ENCODE measurements around the gene C11orf65.
A peak's percentile ranks its signal among the peaks of the same experiment; 100 is the strongest.
"Not testable (repeated sequence)": the region's sequence is repeated elsewhere in the genome, so short reads cannot be mapped to it uniquely, and the experiment has no call there.

C11orf65 gene

DNA sequence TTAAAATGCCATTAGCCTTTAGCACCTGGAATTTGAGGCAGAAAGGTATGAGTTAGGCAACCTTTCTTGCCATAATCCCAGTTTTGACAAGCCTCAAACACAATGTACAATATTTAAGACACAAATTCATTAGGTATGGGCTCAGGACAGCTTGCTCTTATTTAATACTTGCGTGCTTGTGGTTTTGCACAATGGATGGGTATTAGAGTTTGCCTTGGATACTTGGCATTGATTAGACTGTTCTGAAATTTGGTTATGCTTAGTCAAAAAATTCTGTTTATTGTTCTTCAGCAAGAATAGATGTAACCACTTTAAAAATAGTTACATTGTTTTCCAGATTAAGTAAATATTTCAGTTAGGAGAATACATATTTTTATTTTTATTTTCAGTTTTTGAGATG is 5.4 kb upstream of the C11orf65 start:
- DNase-seq (ENCODE audit: low spot score), result no peak

DNA sequence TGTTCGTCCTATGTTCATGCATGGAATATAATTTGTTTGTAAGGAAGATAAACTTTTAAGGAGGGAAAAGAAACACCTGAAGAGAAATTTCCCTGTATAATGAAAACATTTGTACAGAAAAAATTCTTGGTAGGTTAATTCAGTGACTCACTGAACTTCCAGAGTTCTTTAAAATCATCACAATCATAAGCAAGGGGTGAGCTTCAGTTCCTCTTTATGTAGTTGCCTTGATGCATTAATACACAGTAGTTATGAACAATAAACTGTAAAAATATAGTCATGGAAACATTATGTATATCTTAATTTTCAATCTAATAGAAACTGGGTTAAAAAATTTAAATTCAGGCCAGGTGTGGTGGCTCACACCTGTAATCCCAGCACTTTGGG is 1.1 kb upstream of the C11orf65 start:
- no peak for DNase-seq (ENCODE audit: low spot score)

DNA sequence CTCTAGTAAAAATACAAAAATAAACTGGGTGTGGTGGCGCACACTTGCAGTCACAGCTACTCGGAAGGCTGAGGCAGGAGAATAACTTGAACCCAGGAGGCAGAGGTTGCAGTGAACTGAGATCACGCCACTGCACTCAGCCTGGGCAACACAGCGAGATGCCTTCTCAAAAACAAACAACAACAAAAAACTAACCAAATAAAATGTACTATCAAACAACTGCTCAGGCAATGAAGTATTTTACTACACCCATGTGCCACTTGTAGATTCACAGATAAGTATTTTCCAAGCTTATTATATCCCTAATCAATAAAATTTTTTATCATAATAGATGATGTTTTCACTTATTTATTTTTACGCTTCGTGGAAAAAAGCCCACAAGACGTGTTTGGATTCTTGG is 924 bp downstream of the C11orf65 start:
- no peak for DNase-seq (ENCODE audit: low spot score)

DNA sequence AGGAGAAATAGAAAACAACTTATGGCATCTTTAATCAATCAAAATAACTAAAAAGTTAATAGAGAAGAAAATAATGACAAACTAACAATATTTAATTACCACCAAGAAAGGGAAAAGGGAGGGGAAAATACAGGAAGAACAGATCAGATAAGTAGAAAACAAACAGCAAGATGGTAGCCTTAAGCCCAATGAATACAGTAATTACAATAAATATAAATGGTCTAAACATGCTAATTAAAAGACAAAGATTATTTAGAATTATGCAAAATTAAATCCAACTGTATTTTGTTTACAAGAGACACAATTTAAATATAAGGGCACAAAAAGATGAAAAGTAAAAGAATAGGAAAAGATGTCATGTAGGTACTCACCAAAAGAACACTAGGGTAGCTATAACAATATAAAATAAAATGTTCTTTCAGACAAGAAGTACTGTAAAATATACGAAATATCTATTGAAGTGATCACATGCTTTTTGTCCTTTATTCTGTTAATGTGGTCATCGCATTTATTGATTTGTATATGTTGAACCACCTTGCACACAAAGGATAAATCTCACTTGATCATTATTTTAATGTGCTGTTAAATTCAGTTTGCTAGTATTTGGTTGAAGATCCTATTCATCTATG is 14.0 kb downstream of the C11orf65 start:
- no peak for DNase-seq (ENCODE audit: low spot score)

DNA sequence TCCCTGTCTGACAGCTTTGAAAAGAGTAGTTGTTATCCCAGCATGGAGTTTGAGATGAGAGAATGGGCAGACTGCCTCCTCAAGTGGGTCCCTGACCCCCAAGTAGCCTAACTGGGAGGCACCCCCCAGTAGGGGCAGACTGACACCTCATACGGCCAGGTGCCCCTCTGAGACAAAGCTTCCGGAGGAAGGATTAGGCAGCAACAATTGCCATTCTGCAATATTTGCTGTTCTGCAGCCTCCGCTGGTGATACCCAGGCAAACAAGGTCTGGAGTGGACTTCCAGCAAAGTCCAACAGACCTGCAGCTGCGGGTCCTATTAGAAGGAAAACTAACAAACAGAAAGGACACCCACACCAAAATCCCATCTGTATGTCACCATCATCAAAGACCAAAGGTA is 25.9 kb downstream of the C11orf65 start:
- not testable (repeated sequence) for DNase-seq (ENCODE audit: low spot score)

DNA sequence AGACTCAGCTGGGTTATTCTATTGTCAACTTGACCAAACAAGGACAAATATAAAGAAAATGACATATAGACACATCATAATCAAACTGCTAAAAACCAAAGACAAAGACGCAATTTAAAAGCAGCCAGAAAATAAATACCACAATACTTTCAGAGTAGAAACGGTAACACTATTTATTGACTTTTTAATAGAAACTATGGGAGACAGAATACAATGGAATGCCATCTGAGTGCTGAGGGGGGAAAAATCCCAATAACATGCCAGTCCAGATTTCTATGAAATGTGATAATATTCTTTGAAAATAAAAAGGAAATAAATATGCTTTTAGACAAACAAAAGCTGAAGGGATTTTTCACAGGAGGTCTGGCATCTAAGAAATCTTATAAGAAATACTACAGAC is 30.7 kb downstream of the C11orf65 start:
- DNase-seq (ENCODE audit: low spot score), result no peak

DNA sequence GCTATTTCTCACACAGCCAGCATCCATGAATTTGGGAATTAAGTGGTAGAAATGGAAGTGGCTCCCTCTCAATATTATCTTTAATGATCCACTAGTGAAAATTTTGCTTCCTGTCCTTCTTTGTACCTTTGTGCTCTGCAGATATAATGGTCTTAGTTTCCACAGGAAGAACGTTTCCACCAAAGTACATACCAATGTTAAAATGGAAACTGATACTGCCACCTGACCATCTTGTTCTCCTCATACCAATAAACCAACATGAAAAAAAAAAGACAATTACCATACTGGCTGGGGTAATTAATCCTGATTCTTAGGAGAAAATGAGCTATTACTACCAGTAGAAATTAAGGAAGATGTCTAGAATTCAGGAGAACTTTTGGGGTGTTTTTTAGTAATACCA is 32.3 kb downstream of the C11orf65 start:
- DNase-seq (ENCODE audit: low spot score), result no peak

DNA sequence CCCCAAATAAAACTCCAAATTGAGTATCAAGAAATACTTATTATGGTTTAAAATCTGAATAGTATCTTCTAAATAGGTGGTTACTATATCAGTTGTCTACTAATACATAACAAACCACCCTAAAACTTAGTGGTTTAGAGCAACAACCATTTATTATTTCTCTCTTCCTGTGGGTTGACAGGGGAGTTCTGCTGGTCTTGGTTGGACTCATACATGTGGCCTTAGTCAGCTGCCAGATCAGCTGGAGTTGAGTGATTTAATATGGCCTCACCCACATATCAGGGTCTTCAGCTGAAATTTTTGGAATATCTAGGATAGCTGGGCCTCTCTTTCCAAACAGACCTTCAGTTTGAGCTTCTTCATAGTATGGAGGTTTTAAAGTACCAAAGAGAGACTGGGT is 34.5 kb downstream of the C11orf65 start:
- DNase-seq (ENCODE audit: low spot score), result no peak

DNA sequence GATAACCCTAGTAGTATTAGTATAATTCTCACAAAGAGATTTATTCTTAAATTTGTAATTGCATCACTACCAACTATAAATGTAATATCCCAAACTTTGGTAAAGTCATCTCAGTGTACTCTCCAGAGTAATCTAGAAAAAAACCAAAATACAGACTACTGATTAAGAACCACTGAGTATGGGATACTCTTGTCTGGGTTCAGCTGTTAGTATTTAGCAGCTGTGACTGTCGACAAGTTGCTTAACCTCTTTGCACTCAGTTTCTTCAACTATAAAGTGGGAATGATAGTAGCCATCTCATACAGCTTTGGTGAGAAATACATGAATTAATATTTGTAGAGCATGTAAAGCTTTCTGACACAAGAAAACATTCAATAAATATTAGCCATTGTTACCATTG is 35.3 kb downstream of the C11orf65 start:
- no peak for DNase-seq (ENCODE audit: low spot score)

DNA sequence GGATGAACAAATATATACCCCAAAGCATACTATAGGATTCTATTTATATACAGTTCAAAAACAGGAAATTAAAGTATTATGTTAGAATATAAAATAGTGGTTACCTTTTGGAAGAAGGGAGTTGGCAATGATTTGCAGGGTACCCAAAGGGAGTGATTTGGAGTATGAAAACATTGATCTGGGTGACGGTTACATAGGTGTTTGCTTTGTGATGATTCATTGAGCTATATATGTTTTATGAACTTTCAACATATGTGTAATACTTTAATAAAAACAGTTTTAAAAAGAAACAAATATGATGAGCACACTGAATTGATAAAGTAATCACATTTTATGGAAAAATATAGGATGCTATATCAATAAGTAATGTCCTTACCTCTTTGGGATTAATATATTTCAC is 36.0 kb downstream of the C11orf65 start:
- no peak for DNase-seq (ENCODE audit: low spot score)

DNA sequence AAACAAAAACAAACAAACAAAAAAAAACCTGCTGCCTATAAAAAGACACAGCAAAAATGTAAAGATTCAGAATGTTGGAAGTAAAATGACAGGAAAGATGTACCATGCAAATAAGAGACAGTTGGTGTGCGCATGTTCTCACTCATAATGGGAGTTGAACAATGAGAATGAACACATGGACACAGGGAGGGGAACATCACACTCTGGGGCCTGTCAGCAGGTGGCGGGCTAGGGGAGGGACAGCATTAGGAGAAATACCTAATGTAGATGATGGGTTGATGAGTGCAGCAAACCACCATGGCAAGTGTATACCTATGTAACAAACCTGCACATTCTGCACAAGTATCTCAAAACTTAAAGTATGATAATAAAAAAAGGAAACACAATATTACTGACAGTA is 49.8 kb downstream of the C11orf65 start:
- not testable (repeated sequence) for DNase-seq (ENCODE audit: low spot score)

DNA sequence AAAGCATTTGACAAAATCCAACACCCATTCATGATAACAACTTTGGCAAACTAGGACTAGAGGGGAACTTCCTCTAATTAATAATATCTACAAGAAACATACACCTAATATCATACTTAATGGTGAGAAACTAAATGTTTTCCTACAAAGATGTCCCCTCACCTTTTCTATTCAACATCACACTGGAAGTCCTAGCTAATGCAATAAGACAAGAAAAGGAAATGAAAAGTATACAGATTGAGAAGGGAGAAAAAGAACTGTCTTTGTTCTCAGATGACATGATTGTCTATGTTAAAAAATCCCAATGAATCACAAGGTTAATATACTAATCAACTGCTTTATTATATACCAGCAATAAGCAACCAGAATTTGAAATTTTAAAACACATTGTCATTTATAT is 52.4 kb downstream of the C11orf65 start:
- DNase-seq (ENCODE audit: low spot score), result no peak

DNA sequence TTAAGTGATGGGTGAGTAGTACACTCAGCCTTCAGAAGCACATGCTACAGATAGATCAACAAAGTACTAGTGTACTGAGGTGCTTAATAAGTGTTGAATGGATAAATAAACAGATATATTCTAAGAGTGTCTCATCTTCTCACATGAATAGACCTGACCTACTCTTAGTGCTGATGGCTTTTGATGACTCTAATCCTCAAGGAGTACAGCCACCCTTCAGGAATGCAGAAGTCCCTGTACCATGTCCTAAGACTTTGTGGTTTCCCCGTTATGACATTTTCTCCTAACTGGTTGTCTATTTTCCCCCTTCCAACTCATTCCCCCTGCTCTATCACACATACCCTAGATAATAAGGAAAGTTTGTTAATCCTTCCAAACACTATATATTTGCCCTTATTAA is 61.6 kb downstream of the C11orf65 start:
- DNase-seq (ENCODE audit: low spot score), result no peak

DNA sequence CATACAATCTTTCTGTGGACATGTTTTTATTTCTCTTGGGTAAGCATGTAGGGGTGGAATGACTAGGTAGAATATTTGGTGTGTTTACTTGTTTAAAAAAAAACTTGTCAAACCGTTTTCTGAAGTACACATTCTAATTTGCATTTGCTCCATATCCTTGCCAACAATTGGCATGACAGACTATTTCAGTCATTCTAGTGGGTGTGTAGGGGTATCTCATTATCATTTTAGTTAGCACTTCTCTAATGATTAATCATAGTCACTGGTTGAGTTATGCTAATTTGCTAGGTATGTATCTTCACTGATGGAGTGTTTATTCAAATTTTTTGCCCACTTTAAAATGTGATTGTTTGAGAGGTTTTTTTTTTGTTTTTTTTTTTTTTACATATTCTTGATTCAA is 64.3 kb downstream of the C11orf65 start:
- DNase-seq (ENCODE audit: low spot score), result no peak

DNA sequence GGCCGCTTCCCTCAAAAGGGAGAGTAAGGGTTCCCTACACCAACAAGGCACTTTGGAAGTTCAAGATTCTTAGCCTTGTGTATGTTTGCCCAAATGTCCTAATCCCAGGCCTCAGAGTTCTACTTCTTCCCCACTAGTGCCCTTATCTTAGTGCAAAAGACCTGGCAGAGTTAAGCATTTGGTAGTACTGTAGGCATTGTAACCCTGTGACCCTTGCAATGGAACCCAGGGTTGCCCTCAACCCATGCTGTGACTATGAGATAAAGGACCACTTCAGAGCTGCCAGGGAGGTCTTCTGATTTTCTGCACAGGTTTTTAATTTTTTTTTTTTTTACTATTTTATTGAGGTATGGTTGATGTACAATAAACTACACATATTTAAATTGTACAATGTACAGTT is 65.1 kb downstream of the C11orf65 start:
- no peak for DNase-seq (ENCODE audit: low spot score)

DNA sequence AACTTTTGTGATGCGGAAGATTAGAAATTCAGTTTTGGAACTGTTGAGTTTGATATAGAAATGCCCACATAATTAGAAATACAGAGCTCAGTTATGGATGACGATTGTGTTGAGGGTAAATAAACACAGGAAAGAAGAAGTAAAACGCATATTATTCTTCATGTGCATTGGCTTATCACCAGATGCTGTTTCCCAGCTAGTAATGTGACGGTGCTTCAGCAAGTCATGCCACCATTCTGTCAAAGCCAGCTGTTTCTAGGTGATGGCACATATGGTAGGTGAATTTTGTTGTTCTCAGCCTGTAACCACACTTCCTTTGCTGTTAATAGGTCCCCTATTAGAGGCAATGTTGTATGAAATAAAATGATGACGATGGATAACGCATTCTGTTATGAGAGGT is 68.9 kb downstream of the C11orf65 start:
- DNase-seq (ENCODE audit: low spot score), result no peak

DNA sequence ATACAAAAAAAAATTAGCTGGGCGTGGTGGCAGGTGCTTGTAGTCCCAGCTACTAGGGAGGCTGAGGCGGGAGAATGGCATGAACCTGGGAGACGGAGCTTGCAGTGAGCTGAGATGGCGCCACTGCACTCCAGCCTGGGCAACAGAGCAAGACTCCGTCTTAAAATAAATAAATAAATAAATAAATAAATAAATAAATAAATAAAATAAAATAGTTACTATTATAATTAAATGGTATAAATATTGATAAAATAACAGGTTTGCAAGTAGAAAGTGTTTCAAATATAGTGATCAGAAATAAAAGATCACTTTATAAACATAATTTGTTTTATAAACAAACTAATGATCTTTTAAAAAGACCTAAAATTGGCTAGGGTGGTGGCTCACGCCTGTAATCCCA is 70.7 kb downstream of the C11orf65 start:
- not testable (repeated sequence) for DNase-seq (ENCODE audit: low spot score)

DNA sequence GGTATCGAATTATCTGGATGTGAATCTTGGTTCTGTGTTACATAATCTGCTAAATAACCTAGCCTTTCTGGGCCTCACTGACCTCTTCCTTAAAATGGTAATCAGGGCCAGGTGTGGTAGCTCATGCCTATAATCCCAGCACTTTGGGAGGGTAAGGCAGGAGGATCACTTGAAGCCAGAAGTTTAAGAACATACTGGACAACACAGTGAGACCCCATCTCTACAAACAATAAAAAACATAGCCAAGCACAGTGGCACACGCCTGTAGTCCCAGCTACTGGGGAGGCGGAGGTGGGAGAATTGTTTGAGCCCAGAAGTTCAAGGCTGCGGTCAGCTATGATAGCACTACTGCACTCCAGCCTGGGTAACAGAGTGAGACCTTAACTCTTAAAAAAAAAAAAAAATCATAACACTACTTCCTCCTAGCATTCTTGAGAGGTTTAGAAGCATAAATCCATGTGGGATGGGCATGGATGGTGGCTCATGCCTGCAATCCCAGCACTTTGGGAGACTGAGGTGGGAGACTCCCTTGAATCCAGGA is 72.5 kb downstream of the C11orf65 start:
- no peak for DNase-seq (ENCODE audit: low spot score)

DNA sequence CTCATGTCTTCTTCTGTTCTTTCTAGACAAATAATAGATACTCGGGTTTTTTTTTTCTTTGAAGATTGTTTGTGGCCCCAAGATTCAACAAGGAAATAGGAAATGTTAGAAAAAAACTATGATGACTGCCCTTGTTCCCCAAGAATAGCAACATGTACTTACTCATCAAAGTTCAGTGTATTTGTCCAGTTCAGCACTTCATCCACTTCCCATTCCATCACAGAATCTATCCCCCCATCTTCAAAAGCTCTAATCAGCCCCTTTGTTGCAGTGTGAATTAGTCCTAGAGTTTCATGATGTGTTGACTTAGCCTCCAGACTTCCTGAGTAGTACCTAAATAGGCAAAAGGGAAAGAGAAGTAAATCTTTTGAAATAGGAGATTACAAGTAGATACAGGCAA is 74.3 kb downstream of the C11orf65 start:
- DNase-seq (ENCODE audit: low spot score), result peak; percentile 5

DNA sequence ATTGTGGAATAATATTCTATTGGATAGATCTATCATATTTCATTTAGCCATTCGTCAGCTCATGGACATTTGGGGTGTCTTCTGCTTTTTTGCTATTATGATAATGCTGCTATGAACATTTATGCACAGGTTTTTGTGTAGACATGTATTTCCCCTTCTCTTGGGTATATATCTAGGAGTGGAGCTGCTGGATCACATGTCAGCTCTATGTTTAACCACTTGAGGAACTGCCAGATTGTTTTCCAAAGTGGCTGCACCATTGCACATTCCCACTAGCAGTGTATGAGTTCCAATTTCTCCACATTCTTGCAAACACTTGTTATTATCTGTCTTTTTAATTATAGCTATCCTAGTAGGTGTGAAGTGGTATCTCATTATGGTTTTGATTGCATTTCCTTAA is 75.0 kb downstream of the C11orf65 start:
- DNase-seq (ENCODE audit: low spot score), result peak; percentile 14

DNA sequence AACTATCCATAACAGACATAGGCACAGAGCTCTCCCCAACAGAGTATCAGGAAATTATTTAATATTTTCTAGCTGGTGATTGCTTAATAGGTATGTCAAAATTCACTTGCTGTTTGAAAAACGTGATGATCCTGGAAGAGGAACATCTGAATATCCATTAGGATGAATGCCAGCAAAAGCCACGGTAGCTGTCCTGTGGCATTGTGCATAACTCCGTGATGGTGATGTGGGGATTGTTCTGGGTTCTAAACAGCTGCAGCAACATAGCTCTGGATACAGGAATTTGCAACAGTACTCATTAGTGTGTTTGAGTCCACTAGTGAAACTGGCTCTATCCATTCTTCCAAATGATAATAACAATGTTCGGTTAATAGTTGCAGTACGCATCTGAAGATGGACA is 78.8 kb downstream of the C11orf65 start:
- no peak for DNase-seq (ENCODE audit: low spot score)

DNA sequence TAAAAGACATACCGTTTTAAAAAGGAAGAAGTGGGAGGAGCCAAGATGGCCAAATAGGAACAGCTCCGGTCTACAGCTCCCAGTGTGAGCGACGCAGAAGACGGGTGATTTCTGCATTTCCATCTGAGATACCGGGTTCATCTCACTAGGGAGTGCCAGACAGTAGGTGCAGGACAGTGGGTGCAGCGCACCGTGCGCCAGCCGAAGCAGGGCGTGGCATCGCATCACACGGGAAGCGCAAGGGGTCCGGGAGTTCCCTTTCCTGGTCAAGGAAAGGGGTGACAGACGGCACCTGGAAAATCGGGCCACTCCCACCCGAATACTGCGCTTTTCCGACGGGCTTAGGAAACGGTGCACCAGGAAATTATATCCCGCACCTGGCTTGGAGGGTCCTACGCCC is 93.8 kb downstream of the C11orf65 start:
- DNase-seq (ENCODE audit: low spot score), result not testable (repeated sequence)

DNA sequence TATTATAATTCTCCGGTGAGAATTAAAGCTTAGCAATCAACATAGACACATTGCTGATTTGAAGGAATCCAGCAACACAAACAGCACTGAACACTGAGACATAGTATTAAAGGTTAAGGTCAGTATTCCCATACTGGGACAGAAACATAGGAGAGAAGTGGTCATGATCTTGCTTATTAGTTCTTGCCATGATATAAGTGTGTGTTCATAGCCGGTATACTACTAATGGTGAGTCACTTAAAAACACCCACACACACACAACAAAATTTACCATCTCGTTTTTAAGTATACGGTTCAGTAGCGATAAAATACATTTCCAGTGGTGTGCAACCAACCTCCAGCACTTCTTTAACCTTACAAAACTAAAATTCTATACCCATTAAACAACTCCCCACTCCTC is 96.3 kb downstream of the C11orf65 start:
- DNase-seq (ENCODE audit: low spot score), result no peak

DNA sequence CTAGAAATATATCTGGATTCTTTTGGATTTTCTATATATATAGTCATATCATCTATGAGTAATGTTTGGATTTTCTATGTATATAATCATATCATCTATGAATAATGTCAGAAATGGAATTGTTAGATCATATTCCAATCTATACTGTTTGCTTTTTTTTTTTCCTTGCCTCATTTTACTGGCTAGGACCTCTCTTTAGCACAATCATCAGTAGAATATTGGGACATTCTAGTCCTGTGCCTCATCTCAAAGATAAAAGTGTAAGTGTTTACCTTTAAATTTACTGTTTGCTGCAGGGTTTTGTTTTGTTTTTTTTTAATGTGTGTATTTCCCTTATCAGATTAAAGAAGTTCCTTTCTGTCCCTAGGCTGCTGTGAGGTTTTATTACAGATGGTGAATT is 97.0 kb downstream of the C11orf65 start:
- DNase-seq (ENCODE audit: low spot score), result no peak

DNA sequence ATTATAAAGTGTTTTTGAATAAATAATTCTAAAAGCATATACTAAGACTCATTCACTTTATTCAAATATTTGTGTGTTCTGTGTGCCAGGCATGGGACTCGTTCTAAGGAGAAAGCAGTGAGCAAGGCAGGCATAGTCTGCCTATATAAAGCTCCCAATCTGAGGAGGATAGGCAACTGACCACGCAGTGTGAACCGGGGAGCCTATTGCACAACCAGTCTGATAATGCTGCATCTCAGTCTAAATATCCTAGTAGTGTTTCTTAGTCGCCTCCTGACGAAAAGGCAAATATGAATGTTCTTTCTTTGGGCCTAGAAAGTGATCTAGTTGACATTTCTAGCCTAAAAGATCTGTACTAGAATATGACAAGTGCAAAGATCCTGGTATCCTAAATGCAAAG is 98.3 kb downstream of the C11orf65 start:
- no peak for DNase-seq (ENCODE audit: low spot score)

Data from Ammon's horn (tissue), 1 donor.